DOHH2 (cell line): Measurements from ENCODE around the gene RAI1.
A peak's percentile ranks its signal among the peaks of the same experiment; 100 is the strongest.

Experiments used
- H3F3A ChIP-seq: fragments of 200-600 bp; sonication (generic), shearing (Covaris generic); 2 replicates; pipeline ENCODE4 v1.6.0; 2016; ENCODE audit warnings: antibody characterized with exemption, mild to moderate bottlenecking; ENCODE audit not compliant: control insufficient read depth, insufficient read depth
- H3K27ac ChIP-seq: fragments of 200-600 bp; sonication (generic); 2 replicates; pipeline ENCODE4 v1.5.1; 2014; ENCODE audit warnings: low read depth, mild to moderate bottlenecking, low read length, moderate library complexity
- H3K27me3 ChIP-seq: fragments of 200-600 bp; sonication (generic); 2 replicates; pipeline ENCODE4 v1.6.1; 2014; ENCODE audit warnings: mild to moderate bottlenecking, low read length, mixed read lengths; ENCODE audit not compliant: control insufficient read depth
- H3K36me3 ChIP-seq: fragments of 200-600 bp; sonication (generic); 2 replicates; pipeline ENCODE4 v1.6.1; 2014; ENCODE audit warnings: mild to moderate bottlenecking, low read length, moderate library complexity, mixed read lengths; ENCODE audit not compliant: control insufficient read depth
- H3K4me1 ChIP-seq: fragments of 200-600 bp; sonication (generic); 2 replicates; pipeline ENCODE4 v1.6.1; 2014; ENCODE audit warnings: mild to moderate bottlenecking, low read length, mixed read lengths; ENCODE audit not compliant: control insufficient read depth
- H3K4me2 ChIP-seq: fragments of 200-600 bp; sonication (generic); 2 replicates; pipeline ENCODE4 v1.6.0; 2014; ENCODE audit warnings: mild to moderate bottlenecking, low read length, moderate library complexity
- H3K4me3 ChIP-seq: fragments of 200-600 bp; sonication (generic); 2 replicates; pipeline ENCODE4 v1.5.1; 2014; ENCODE audit warnings: mild to moderate bottlenecking, low read length, mixed read lengths
- H3K79me2 ChIP-seq: fragments of 200-600 bp; sonication (generic); 2 replicates; pipeline ENCODE4 v1.6.1; 2014; ENCODE audit warnings: mild to moderate bottlenecking, low read length, mixed read lengths; ENCODE audit not compliant: control insufficient read depth
- H3K9me2 ChIP-seq: fragments of 200-600 bp; sonication (generic); replicated peaks from 2 replicates; pipeline ENCODE4 v1.6.1; 2014; ENCODE audit warnings: mild to moderate bottlenecking, low read length, mixed read lengths; ENCODE audit not compliant: control insufficient read depth
- H3K9me3 ChIP-seq: fragments of 200-600 bp; sonication (generic); 2 replicates; pipeline ENCODE4 v1.6.1; 2014; ENCODE audit warnings: antibody characterized with exemption, low read length, mixed read lengths; ENCODE audit not compliant: control insufficient read depth, insufficient read depth
- H4K20me1 ChIP-seq: fragments of 200-600 bp; sonication (generic); 2 replicates; pipeline ENCODE4 v1.6.0; 2014; ENCODE audit warnings: low read depth, mild to moderate bottlenecking, antibody characterized with exemption, low read length, moderate library complexity; ENCODE audit not compliant: control insufficient read depth, insufficient read depth
- CTCF ChIP-seq: fragments of 200-600 bp; sonication (generic); IDR thresholded peaks from one replicate; pipeline ENCODE4 v1.5.1; 2014; ENCODE audit warnings: antibody characterized with exemption, mild to moderate bottlenecking, low read depth, low read length; ENCODE audit not compliant: poor library complexity, severe bottlenecking
- EZH2phosphoT487 ChIP-seq: fragments of 200-600 bp; sonication (generic); IDR thresholded peaks from 2 replicates; pipeline ENCODE4 v1.6.1; 2017; ENCODE audit warnings: borderline replicate concordance, mild to moderate bottlenecking, antibody characterized with exemption, low read length, moderate library complexity, mixed read lengths

Gene RAI1

GRCh38 chr17:17750881-17751280, 69.6 kb downstream of the RAI1 start:
- Histone ChIP-seq H3K27me3 (no peaks in the 10 kb centered on the region), H3K27ac (peak overlapping the region; percentile 91), H3K4me3 (peak overlapping the region; percentile 66), H4K20me1 (no peaks in the 10 kb centered on the region), H3K9me3 (peaks cover 9% of the 10 kb centered on the region; the same call in 1 of the 2 replicates), H3F3A (peaks cover 20% of the 10 kb centered on the region), H3K4me1 (peaks cover 78% of the 10 kb centered on the region), H3K4me2 (peak overlapping the region; percentile 90), H3K36me3 (no peaks in the 10 kb centered on the region; the same call in 1 of the 2 replicates), H3K9me2 (no peaks in the 10 kb centered on the region), H3K79me2 (peaks cover 79% of the 10 kb centered on the region)
- TF ChIP-seq EZH2phosphoT487: no peak
- no peak for TF ChIP-seq CTCF

- Histone ChIP-seq H3K9me2 (no peaks in the 10 kb centered on the region), H3K27me3 (no peaks in the 10 kb centered on the region), H3K9me3 (peaks cover 9% of the 10 kb centered on the region; the same call in 1 of the 2 replicates), H3K4me2 (peak overlapping the region; percentile 90), H3K4me3 (peak overlapping the region; percentile 66), H3K27ac (peak overlapping the region; percentile 91), H3K79me2 (peaks cover 81% of the 10 kb centered on the region), H3K36me3 (peaks cover 3% of the 10 kb centered on the region), H4K20me1 (no peaks in the 10 kb centered on the region), H3F3A (peaks cover 20% of the 10 kb centered on the region), H3K4me1 (peaks cover 85% of the 10 kb centered on the region)
- TF ChIP-seq EZH2phosphoT487 (no peak), CTCF (no peak)
These were observed 70.3 kb downstream of the RAI1 start for GRCh38 chr17:17751489-17752088.

GRCh38 chr17:17752089-17752820, 71.0 kb downstream of the RAI1 start:
- peak overlapping the region; percentile 91 for H3K27ac ChIP-seq
- peak overlapping the region; percentile 90 for H3K4me2 ChIP-seq
- peaks cover 9% of the 10 kb centered on the region for H3K36me3 ChIP-seq
- peak overlapping the region; percentile 78 for H3K4me3 ChIP-seq
- no peaks in the 10 kb centered on the region for H3K27me3 ChIP-seq
- peaks cover 83% of the 10 kb centered on the region for H3K79me2 ChIP-seq
- no peaks in the 10 kb centered on the region for H4K20me1 ChIP-seq
- TF ChIP-seq CTCF: peak; percentile 58
- TF ChIP-seq EZH2phosphoT487: no peak
- peaks cover 91% of the 10 kb centered on the region for H3K4me1 ChIP-seq
- H3K9me2 ChIP-seq: no peaks in the 10 kb centered on the region
- H3K9me3 ChIP-seq: peaks cover 8% of the 10 kb centered on the region; the same call in 1 of the 2 replicates
- peaks cover 26% of the 10 kb centered on the region for H3F3A ChIP-seq
